Measurements from ENCODE around the gene ZBED5. TPM values are rescaled to one million over a fixed set of nuclear protein-coding genes. Genes with fewer than 3 reads are reported as not detected.
A peak's percentile ranks its signal among the peaks of the same experiment; 100 is the strongest.

ZBED5 gene
- total RNA-seq, 2 donors from 2014 or later = 46.1 to 46.4 TPM

DNA sequence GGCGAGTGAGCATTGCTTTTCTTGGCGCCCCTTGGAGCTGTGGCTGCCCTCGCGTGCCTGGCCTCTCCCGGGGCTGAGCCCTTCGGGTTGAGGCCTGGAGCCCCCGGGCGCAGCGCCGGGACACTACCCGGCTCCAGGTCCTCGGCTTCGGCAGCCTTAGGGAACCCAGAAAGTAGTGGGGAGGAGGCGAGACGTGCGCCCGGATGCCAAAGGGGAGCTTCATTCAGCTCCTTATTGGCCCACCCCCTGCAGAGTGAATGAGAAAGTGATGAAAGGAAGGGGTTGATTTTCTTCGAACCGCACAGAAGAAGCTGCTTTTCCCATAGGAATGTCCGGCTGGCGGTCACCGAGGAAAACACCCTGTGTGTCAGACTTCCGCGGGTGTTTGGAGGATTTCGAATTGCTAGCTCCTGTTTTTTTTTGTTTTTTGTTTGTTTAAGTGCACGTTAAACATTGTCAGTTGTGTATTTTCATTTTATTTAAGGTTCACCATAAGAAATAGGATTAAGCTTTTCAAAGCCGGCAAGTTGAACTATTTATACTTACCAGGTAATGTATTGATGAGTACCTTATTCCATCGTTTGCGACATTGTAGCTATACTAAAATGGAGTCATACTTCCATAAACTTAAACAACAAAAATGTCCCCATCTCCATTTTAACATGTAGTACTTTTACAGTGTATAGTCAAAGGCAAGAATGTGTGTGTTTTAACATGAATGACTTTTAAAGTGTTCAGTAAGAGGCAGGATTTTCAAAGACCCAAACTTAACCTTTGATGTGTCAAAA is 48.3 kb downstream of the ZBED5 start:
- Mint-ChIP-seq H3K4me1 (ENCODE audit: low read depth) (peaks cover 46% of the 10 kb centered on the region), H3K9me3 (no peaks in the 10 kb centered on the region), H3K27me3 (ENCODE audit: low read depth) (no peaks in the 10 kb centered on the region), H3K4me3 (peak overlapping the region; percentile 96 to 97), H3K36me3 (ENCODE audit: insufficient read depth in 2 of 2) (peaks cover 18 to 29% of the 10 kb centered on the region in 2 donors), H3K27ac (peak overlapping the region; percentile 99)
- ATAC-seq (replicated peaks in 1 of 2) (peak; percentile 8 to 14), DNase-seq (peak; percentile 44 to 51)

GRCh38 chr11:10808553-10809372 is 49.1 kb downstream of the ZBED5 start, which contains the start of gene EIF4G2:
Gene EIF4G2, minus strand, starts transcription at chr11:10808926.
- Mint-ChIP-seq H3K27me3 (ENCODE audit: low read depth) (no peaks in the 10 kb centered on the region), H3K27ac (peak within 1 kb of the TSS; percentile 99), H3K9me3 (no peaks in the 10 kb centered on the region), H3K36me3 (ENCODE audit: insufficient read depth in 2 of 2) (peaks cover 22 to 36% of the 10 kb centered on the region in 2 donors), H3K4me3 (peak within 1 kb of the TSS; percentile 96 to 97), H3K4me1 (ENCODE audit: low read depth) (peaks cover 46% of the 10 kb centered on the region)
- ATAC-seq (replicated peaks in 1 of 2) (peak; percentile 92 to 93), DNase-seq (peak; percentile 97 to 98)

DNA sequence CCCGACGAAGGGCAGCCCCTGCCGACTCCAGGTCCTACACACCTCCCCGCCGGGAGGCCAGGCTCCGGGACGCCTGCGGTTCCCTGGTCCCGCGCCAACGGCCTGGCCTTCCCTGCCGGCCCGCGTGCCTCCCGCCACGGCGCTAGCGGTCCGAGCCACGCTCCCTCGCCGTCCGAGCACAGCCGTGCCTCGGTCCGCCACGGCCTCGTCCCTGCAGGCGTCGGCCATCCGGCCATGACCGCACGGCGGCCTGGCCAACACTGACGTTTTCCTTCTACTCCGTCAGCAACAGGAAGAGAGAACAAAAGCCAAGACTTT is 49.7 kb downstream of the ZBED5 start:
- Mint-ChIP-seq H3K9me3 (no peaks in the 10 kb centered on the region), H3K4me1 (ENCODE audit: low read depth) (peaks cover 50% of the 10 kb centered on the region), H3K27ac (peak overlapping the region; percentile 99), H3K4me3 (peak overlapping the region; percentile 96 to 97), H3K27me3 (ENCODE audit: low read depth) (no peaks in the 10 kb centered on the region), H3K36me3 (ENCODE audit: insufficient read depth in 2 of 2) (peaks cover 27 to 42% of the 10 kb centered on the region in 2 donors)
- ATAC-seq (replicated peaks in 1 of 2) (no peak), DNase-seq (no peak)

DNA sequence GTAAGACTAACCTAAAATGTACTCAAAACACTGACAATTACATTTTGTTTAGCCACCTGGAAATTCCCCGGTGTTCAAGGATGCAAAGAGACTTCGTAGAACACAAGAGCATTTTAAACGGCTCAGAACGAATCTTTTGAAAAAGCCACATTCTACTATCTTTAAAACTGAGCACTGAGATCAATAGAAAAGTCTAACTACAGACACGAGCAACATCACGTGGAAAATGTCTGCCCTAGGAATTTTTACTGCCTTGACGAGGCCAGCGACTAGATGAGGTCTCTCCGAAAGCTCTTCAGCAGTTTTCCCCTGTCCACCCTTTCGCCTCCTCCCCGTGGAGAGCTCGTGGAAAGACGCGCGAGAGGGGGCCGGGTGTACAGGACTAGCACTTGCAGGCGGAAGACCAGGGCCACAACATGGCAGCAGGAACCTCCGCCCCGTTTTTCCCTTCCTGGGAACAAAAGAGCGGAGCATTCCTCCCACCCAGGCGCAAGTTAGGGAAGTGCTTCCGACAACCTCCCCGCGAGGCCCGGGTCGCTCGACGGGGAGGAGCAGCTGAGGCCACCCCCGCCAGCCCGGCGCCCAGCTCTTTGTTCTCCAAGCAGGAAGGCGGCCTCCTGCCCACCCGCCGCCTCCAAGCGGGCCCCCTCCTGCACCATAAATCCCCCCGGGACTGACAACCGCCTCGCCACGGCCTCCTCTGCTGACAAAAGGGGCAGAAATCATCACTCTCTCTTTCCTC is 50.2 kb downstream of the ZBED5 start:
- Mint-ChIP-seq H3K27ac (peak overlapping the region; percentile 99), H3K4me3 (peak overlapping the region; percentile 96 to 97), H3K27me3 (ENCODE audit: low read depth) (no peaks in the 10 kb centered on the region), H3K9me3 (no peaks in the 10 kb centered on the region), H3K4me1 (ENCODE audit: low read depth) (peaks cover 53% of the 10 kb centered on the region), H3K36me3 (ENCODE audit: insufficient read depth in 2 of 2) (peaks cover 27 to 43% of the 10 kb centered on the region in 2 donors)
- no peak for ATAC-seq (replicated peaks in 1 of 2)
- DNase-seq = peak; percentile 42 to 51

- Mint-ChIP-seq H3K36me3 (ENCODE audit: insufficient read depth in 2 of 2) (peaks cover 31 to 52% of the 10 kb centered on the region in 2 donors), H3K9me3 (no peaks in the 10 kb centered on the region), H3K4me1 (ENCODE audit: low read depth) (peaks cover 67% of the 10 kb centered on the region), H3K27ac (peak overlapping the region; percentile 98), H3K27me3 (ENCODE audit: low read depth) (no peaks in the 10 kb centered on the region), H3K4me3 (peak overlapping the region; percentile 96 to 97)
- ATAC-seq (replicated peaks in 1 of 2) (no peak), DNase-seq (no peak)
These were observed 51.6 kb downstream of the ZBED5 start for GRCh38 chr11:10806206-10806605.

- no peaks in the 10 kb centered on the region for H3K27me3 Mint-ChIP-seq (ENCODE audit: low read depth)
- ATAC-seq (replicated peaks in 1 of 2) = no peak
- peaks cover 70% of the 10 kb centered on the region for H3K4me1 Mint-ChIP-seq (ENCODE audit: low read depth)
- H3K27ac Mint-ChIP-seq = peak overlapping the region; percentile 98
- peak overlapping the region; percentile 96 to 97 for H3K4me3 Mint-ChIP-seq
- peaks cover 35 to 57% of the 10 kb centered on the region in 2 donors for H3K36me3 Mint-ChIP-seq (ENCODE audit: insufficient read depth in 2 of 2)
- no peaks in the 10 kb centered on the region for H3K9me3 Mint-ChIP-seq
- DNase-seq = no peak
These were observed 52.1 kb downstream of the ZBED5 start for GRCh38 chr11:10805741-10806140.

DNA sequence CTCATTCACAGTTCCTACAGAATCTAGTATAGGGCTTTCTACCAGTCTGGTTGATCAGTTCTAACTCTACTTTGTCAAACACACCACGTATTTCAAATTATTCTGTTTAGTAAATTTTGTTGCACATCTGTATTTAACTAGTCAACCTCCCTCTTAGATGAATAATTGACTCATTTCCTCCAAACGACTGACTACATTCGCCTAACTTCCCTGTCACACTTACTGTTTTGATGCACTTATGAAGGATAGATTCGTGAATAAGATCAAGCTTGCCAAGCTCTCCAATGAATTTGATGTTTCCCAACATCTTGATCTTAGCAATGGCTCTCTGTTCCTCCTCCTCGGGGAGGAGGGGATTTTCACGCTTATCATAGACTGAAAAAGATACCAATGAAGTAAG is 54.2 kb downstream of the ZBED5 start:
- Mint-ChIP-seq H3K36me3 (ENCODE audit: insufficient read depth in 2 of 2) (peaks cover 39 to 77% of the 10 kb centered on the region in 2 donors), H3K4me1 (ENCODE audit: low read depth) (peaks cover 79% of the 10 kb centered on the region), H3K27ac (peak overlapping the region; percentile 74), H3K27me3 (ENCODE audit: low read depth) (no peaks in the 10 kb centered on the region), H3K9me3 (no peaks in the 10 kb centered on the region), H3K4me3 (peak overlapping the region; percentile 12 to 97)
- no peak for DNase-seq
- no peak for ATAC-seq (replicated peaks in 1 of 2)

Other genes with a start within 250 kb of the ZBED5 start
- under 1 TPM in 1 of 2 donors, not detected in 1; 0.09 TPM for gene IRAG1, start 164.3 kb downstream of the ZBED5 start, total RNA-seq
- 10 to 100 TPM; 33.1 to 41.0 TPM for gene CTR9, start 106.8 kb downstream of the ZBED5 start, total RNA-seq
- 100 to 1,000 TPM; 807 to 864 TPM for gene EIF4G2, start 49.1 kb downstream of the ZBED5 start, total RNA-seq

Measured in activated T-cell treated with anti-CD3 and anti-CD28 coated beads, Interleukin-2, amount 50 U/mL, for 72 hours (primary cell).